PC-3 (cell line): Measurements from ENCODE around the gene SAFB. TPM values are rescaled to one million over a fixed set of nuclear protein-coding genes. Genes with fewer than 3 reads are reported as not detected.
A peak's percentile ranks its signal among the peaks of the same experiment; 100 is the strongest.

Experiments
- ATAC-seq: fragments of 200-7000 bp; cut with Tn5 transposase; 2 replicates; pipeline ENCODE4 v1.9.1; 2020; ENCODE audit warnings: mild to moderate bottlenecking, moderate library complexity
- BruUV-seq: library from RNA; stranded (reverse); fragments of 400-500 nt; replicated peaks from 2 replicates; lab custom pipeline; 2021; lab: Mats Ljungman, UMichigan
- CTCF ChIA-PET: fragments of 300-600 bp; sonication (Branson Sonifier 250); formaldehyde crosslinking; loops from one replicate; lab custom pipeline; 2022; ENCODE audit warnings: antibody characterized with exemption; lab: Charles Lee
- POLR2A ChIA-PET: fragments of 300-600 bp; sonication (Branson Sonifier 250); formaldehyde crosslinking; loops from one replicate; lab custom pipeline; 2022; ENCODE audit warnings: antibody characterized with exemption; ENCODE audit not compliant: unreplicated experiment; lab: Charles Lee
- DNase-seq: peaks from one replicate; pipeline ENCODE4 v3.0.0-alpha.2; 2015
- H2AFZ ChIP-seq: fragments of 300-600 bp; sonication (generic); 2 replicates; pipeline ENCODE4 v1.6.0; 2016; ENCODE audit warnings: antibody characterized with exemption, low read length
- H3F3A ChIP-seq: fragments of 300-600 bp; sonication (generic); one replicate; pipeline ENCODE4 v1.6.0; 2017; ENCODE audit warnings: antibody characterized with exemption, low read length, control low read depth, mild to moderate bottlenecking; ENCODE audit not compliant: unreplicated experiment
- H3K27ac ChIP-seq: fragments of 300-600 bp; sonication (generic); 2 replicates; pipeline ENCODE4 v1.5.1; 2016; ENCODE audit warnings: mild to moderate bottlenecking, low read length
- H3K27me3 ChIP-seq: fragments of 300-600 bp; sonication (generic); 2 replicates; pipeline ENCODE4 v1.6.1; 2016; ENCODE audit warnings: low read length, mixed read lengths
- H3K36me3 ChIP-seq: fragments of 300-600 bp; sonication (generic); 2 replicates; pipeline ENCODE4 v1.6.1; 2016; ENCODE audit warnings: low read depth, mixed run types, low read length, mixed read lengths
- H3K4me1 ChIP-seq: fragments of 300-600 bp; sonication (generic); 2 replicates; pipeline ENCODE4 v1.5.1; 2016; ENCODE audit warnings: low read length; ENCODE audit not compliant: insufficient read depth
- H3K4me2 ChIP-seq: fragments of 300-600 bp; sonication (generic); 2 replicates; pipeline ENCODE4 v1.6.0; 2016; ENCODE audit warnings: low read length
- H3K4me3 ChIP-seq: fragments of 300-600 bp; sonication (generic); 2 replicates; pipeline ENCODE4 v1.5.1; 2016; ENCODE audit warnings: mild to moderate bottlenecking, low read length, mixed read lengths
- H3K79me2 ChIP-seq: fragments of 300-600 bp; sonication (generic); 2 replicates; pipeline ENCODE4 v1.6.1; 2017; ENCODE audit warnings: low read length, mixed read lengths
- H3K9ac ChIP-seq: fragments of 300-600 bp; sonication (generic); 2 replicates; pipeline ENCODE4 v1.6.0; 2016; ENCODE audit warnings: mild to moderate bottlenecking, low read length
- H3K9me2 ChIP-seq: fragments of 300-600 bp; sonication (generic); replicated peaks from 2 replicates; pipeline ENCODE4 v1.6.1; 2016; ENCODE audit warnings: mixed run types, low read length, mixed read lengths
- H3K9me3 ChIP-seq: fragments of 300-600 bp; sonication (generic); 2 replicates; pipeline ENCODE4 v1.6.1; 2016; ENCODE audit warnings: low read length, mixed read lengths
- H4K20me1 ChIP-seq: fragments of 300-600 bp; sonication (generic); 2 replicates; pipeline ENCODE4 v1.6.1; 2016; ENCODE audit warnings: low read length, mixed read lengths
- EZH2 ChIP-seq: fragments of 300-600 bp; sonication (generic); IDR thresholded peaks from one replicate; pipeline ENCODE4 v1.6.1; 2017; ENCODE audit warnings: antibody characterized with exemption, mild to moderate bottlenecking, low read length; ENCODE audit not compliant: unreplicated experiment
- EZH2phosphoT487 ChIP-seq: fragments of 300-600 bp; sonication (generic); IDR thresholded peaks from 2 replicates; pipeline ENCODE4 v1.6.1; 2018; ENCODE audit warnings: mild to moderate bottlenecking, antibody characterized with exemption, low read length, borderline replicate concordance
- intact Hi-C: fragments of 100-400 bp; cut with micrococcal nuclease; formaldehyde crosslinking; loops from 2 replicates; pipeline ENCODE4 v1.9.0; 2023
- total RNA-seq: library from RNA; depleted of rRNA; stranded (reverse); fragments of >200 nt; gene quantifications from 2 replicates; pipeline ENCODE4 v1.2.3, GENCODE V29; 2014
- TF ChIP-seq, protein P1 (sequence below): fragments of 300-600 bp; sonication (generic); conservative IDR thresholded peaks from 2 replicates; pipeline ENCODE4 v1.5.1; 2017; ENCODE audit warnings: antibody characterized with exemption, low read depth, mild to moderate bottlenecking, low read length

The SAFB gene
- total RNA-seq, 1 experiment from 2014 or later, result 94.9 TPM

DNA sequence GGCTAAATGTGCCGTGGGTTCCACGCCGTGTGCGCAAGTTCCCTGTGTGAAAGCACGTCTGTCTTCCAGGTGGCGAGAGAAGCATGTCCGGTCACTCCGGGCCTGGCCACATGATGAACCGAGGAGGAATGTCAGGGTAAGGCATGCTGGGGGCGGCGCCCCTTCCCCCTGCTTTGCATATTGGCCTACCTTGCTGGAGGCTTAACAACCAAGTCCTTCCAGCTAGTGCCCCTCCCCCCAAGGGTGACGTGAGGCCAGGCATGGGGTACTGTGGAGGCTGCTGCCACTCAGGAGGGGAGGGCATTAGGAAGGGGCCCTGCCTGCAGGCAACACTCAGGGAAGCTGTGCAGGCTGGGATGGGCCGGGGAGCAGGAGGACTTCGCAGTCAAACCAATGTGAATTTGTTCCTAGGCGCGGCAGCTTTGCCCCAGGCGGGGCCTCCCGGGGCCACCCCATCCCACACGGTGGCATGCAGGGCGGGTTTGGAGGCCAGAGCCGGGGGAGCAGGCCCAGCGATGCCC, 44.9 kb downstream of the SAFB start:
- no peaks in the 10 kb centered on the region for H3K27me3 ChIP-seq
- CTCF ChIA-PET, result no interaction called here
- BruUV-seq, result no TSS peak

DNA sequence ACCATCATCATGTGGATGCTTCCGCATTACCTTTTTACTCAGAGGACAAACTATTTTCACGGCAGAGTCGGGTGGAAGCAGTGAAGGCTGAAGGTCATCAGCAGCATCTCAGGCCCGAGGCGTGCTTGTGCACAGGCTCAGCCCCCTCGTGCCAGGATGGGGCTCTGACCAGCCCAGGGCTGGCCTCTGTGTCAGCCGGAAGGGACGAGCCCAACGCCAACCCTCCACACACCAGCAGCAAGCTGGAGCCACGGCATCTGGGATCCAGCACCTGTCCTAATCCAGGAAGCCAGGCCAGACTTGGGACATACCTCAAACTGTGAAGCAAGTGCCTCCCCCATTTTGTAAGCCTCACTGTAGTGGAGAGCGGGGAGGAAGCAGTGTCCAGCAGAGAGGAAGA, 46.3 kb downstream of the SAFB start:
- no peak overlapping the region for H3K4me2 ChIP-seq
- no peaks in the 10 kb centered on the region for H3K79me2 ChIP-seq
- no peak overlapping the region for H3K9ac ChIP-seq
- H3F3A ChIP-seq, result no peaks in the 10 kb centered on the region
- no peaks in the 10 kb centered on the region for H3K9me3 ChIP-seq
- ChIA-PET CTCF (no interaction called here), POLR2A (no interaction called here)
- no peak overlapping the region for H3K27ac ChIP-seq
- no peaks in the 10 kb centered on the region for H3K4me1 ChIP-seq
- H2AFZ ChIP-seq, result no peak overlapping the region
- no peaks in the 10 kb centered on the region for H3K27me3 ChIP-seq
- intact Hi-C loops, result no loop called here
- H4K20me1 ChIP-seq, result 0 out of 2 replicates have a peak, but pooled peaks cover 3% of the 10 kb centered on the region
- TF ChIP-seq, protein P1, sequence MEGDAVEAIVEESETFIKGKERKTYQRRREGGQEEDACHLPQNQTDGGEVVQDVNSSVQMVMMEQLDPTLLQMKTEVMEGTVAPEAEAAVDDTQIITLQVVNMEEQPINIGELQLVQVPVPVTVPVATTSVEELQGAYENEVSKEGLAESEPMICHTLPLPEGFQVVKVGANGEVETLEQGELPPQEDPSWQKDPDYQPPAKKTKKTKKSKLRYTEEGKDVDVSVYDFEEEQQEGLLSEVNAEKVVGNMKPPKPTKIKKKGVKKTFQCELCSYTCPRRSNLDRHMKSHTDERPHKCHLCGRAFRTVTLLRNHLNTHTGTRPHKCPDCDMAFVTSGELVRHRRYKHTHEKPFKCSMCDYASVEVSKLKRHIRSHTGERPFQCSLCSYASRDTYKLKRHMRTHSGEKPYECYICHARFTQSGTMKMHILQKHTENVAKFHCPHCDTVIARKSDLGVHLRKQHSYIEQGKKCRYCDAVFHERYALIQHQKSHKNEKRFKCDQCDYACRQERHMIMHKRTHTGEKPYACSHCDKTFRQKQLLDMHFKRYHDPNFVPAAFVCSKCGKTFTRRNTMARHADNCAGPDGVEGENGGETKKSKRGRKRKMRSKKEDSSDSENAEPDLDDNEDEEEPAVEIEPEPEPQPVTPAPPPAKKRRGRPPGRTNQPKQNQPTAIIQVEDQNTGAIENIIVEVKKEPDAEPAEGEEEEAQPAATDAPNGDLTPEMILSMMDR, result no peak
- TF ChIP-seq EZH2phosphoT487 (no peak), EZH2 (no peak)
- DNase-seq, result no peak
- H3K4me3 ChIP-seq, result no peak overlapping the region
- no peaks in the 10 kb centered on the region for H3K9me2 ChIP-seq
- BruUV-seq, result TSS peak; percentile 14
- ATAC-seq, result no peak
- H3K36me3 ChIP-seq, result peaks cover 53% of the 10 kb centered on the region

More for the DNA sequence above, 44.9 kb downstream of the SAFB start:
- Histone ChIP-seq H3K9ac (no peak overlapping the region), H3K9me2 (no peaks in the 10 kb centered on the region), H3K4me2 (no peak overlapping the region), H3K27ac (no peak overlapping the region), H3K36me3 (peaks cover 66% of the 10 kb centered on the region), H2AFZ (no peak overlapping the region), H3K79me2 (no peaks in the 10 kb centered on the region), H3K4me3 (no peak overlapping the region), H3F3A (no peaks in the 10 kb centered on the region), H3K9me3 (no peaks in the 10 kb centered on the region), H4K20me1 (0 out of 2 replicates have a peak, but pooled peaks cover 10% of the 10 kb centered on the region), H3K4me1 (no peaks in the 10 kb centered on the region)
- DNase-seq, result no peak
- intact Hi-C loops, result no loop called here
- no peak for ATAC-seq
- no peak for TF ChIP-seq EZH2phosphoT487
- TF ChIP-seq, protein P1, result no peak
- no peak for TF ChIP-seq EZH2
- POLR2A ChIA-PET, result interaction anchor here (0.7 kb wide), 1 partner anchor 1929 kb away, joined by 3 read pairs; no protein-coding TSS in a partner anchor

DNA sequence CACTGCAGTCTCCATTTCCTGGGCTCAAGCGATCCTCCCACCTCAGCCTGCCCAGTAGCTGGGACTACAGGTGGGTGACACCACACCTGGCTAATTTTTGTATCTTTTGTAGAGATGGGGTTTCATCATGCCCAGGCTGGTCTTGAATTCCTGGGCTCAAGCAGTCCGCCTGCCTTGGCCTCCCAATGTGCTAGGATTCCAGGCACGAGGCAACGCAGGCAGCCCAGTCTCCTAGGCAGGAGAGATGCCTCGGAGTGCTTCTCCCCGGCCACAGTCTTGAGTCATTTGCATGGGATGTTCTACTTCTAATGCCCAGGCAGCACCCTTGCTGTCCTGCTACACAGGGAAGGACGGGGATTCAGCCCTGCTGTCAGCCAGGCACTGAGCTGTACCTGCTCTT, 48.7 kb downstream of the SAFB start:
- H3F3A ChIP-seq, result no peaks in the 10 kb centered on the region
- TF ChIP-seq EZH2 (no peak), EZH2phosphoT487 (no peak)
- TF ChIP-seq, protein P1, result no peak
- H3K27me3 ChIP-seq, result no peaks in the 10 kb centered on the region
- H3K4me1 ChIP-seq, result no peaks in the 10 kb centered on the region
- H3K36me3 ChIP-seq, result peaks cover 30% of the 10 kb centered on the region
- H3K4me2 ChIP-seq, result no peak overlapping the region
- H3K4me3 ChIP-seq, result no peak overlapping the region
- 0 out of 2 replicates have a peak, but pooled peaks have one; percentile 10 for ATAC-seq
- no peaks in the 10 kb centered on the region for H3K79me2 ChIP-seq
- intact Hi-C loops, result no loop called here
- no peaks in the 10 kb centered on the region for H3K9me3 ChIP-seq
- no peaks in the 10 kb centered on the region for H3K9me2 ChIP-seq
- no peak overlapping the region for H2AFZ ChIP-seq
- DNase-seq, result no peak
- POLR2A ChIA-PET, result no interaction called here
- no peaks in the 10 kb centered on the region for H4K20me1 ChIP-seq
- BruUV-seq, result no TSS peak
- no peak overlapping the region for H3K9ac ChIP-seq
- H3K27ac ChIP-seq, result no peak overlapping the region
- CTCF ChIA-PET, result no interaction called here
